Left ventricle myocardium superior (tissue), 1 donor: ENCODE measurements around the gene MRPL58. TPM values are rescaled to one million over a fixed set of nuclear protein-coding genes. Genes with fewer than 3 reads are reported as not detected.
"Not testable (repeated sequence)": the region's sequence is repeated elsewhere in the genome, so short reads cannot be mapped to it uniquely, and the experiment has no call there.

Experiments used
- ATAC-seq: fragments of 200-7000 bp; cut with Tn5 transposase; one replicate; pipeline ENCODE4 v1.9.1; 2020; ENCODE audit warnings: mild to moderate bottlenecking, moderate library complexity
- DNase-seq: peaks from one replicate; pipeline ENCODE4 v3.0.0-alpha.2; 2020
- intact Hi-C: fragments of 100-400 bp; cut with micrococcal nuclease; formaldehyde crosslinking; loops from one replicate; pipeline ENCODE4 v1.11.0; 2022
- long read RNA-seq: library from polyadenylated mRNA; unstranded; transcript quantifications from one replicate; pipeline ENCODE4 v2.0.0, GENCODE V29; 2021
- total RNA-seq: library from RNA; stranded (reverse); fragmentation: NEBNext Ultra II Directional; extraction: Animal tissue kit (Norgen Biotek cat#: 25700); gene quantifications from one replicate; pipeline ENCODE4 v1.2.1, GENCODE V29; 2021
- donor health status: DM: no; HTN: yes; CAD: no; lungs with severe emphysema.

MRPL58 gene
- 51.5 TPM for total RNA-seq
- long read RNA-seq, transcript MRPL58-201 (6 exons, 890 nt) = major isoform, 18 of 24 reads
- long read RNA-seq, partial matches to known transcripts = 0 of 24 reads
- long read RNA-seq, other reads (novel, unspliced or antisense) = 4 of 24 reads

DNA sequence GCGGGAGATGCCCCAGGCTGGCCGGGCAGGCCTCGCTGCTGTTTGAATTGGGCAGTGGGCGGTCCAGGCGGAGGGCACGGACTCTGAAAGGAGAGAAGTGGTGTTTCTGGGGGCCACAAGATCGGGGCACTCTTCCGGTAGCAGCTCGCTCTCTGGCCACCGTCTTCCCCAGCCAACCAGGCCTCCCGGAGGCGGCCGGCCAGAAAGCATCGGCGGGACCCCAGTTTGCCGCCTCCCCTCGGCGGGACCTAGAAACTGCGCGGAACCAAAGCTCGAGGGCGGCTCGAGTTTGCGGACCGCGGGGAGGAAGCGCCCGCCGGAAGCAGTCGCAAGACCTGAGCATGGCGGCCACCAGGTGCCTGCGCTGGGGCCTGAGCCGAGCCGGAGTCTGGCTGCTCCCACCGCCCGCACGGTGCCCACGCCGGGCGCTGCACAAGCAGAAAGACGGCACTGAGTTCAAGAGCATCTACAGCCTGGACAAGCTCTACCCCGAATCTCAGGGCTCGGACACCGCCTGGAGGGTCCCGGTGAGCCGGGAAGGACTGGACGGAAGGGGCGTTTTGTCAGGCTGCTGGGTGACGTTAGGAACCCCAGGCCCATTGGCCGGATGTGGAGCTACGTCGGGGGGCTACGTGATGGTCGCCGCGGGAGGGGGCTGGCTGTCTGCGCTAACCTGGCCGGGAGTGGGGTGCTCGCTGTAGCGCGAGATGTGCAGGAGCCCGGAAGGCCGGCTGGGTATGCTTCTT is at the start of gene MRPL58:
Gene MRPL58, plus strand, starts transcription at position 325 of the 746 bp plus-strand sequence. Its CDS starts 17 bp downstream, at position 342.
- DNase-seq (peak; percentile 90), ATAC-seq (peak; percentile 92)
- intact Hi-C loops = no loop called here

DNA sequence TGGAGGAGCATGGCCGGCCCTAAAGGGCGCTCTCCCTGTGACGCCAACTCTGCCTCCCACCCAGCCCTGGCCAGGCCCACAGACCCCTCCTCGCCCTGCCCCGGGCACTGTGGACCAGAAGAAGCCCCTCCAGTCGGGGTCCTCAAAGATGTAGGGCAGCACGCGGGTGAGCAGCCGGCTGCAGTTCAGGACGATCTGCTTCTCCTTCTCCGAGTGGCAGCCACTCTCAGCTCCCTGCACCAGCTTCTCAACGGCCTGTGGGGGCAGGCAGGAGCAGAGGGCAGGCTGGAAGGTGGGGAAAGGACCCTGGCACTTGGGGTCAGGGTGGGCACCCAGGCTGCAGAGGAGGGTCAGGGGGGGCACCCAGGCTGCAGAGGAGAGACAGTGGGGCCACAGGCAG is 48.8 kb upstream of the MRPL58 start:
- no peak for ATAC-seq
- intact Hi-C loops = no loop called here
- DNase-seq = no peak

GRCh38 chr17:74964246-74964761 is 48.2 kb upstream of the MRPL58 start:
- intact Hi-C loops = no loop called here
- ATAC-seq = no peak
- DNase-seq = no peak

- DNase-seq = no peak
- intact Hi-C loops = no loop called here
- no peak for ATAC-seq
These were observed 47.4 kb upstream of the MRPL58 start for GRCh38 chr17:74964988-74965622.

- intact Hi-C loops = no loop called here
- ATAC-seq (no peak), DNase-seq (no peak)
These were observed 44.1 kb upstream of the MRPL58 start for GRCh38 chr17:74968361-74968780.

DNA sequence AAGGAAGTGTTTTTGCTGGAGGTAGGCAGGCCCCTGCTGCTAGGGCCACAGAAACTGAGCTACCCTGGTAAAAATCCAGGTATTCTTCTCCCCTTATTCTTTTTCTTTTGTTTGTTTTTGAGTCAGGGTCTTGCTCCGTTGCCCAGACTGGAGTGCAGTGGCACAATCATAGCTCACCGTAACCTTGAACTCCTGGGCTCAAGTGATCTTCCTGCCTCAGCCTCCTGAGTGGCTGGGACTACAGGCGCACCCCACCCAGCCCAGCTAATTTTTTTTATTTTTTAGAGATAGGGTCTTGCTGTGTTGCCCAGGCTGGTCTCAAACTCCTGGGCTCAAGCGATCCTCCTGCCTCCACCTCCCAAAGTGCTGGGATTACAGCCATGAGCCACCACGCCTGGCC is 43.0 kb upstream of the MRPL58 start:
- DNase-seq, ATAC-seq, intact Hi-C loops: not testable (repeated sequence)

DNA sequence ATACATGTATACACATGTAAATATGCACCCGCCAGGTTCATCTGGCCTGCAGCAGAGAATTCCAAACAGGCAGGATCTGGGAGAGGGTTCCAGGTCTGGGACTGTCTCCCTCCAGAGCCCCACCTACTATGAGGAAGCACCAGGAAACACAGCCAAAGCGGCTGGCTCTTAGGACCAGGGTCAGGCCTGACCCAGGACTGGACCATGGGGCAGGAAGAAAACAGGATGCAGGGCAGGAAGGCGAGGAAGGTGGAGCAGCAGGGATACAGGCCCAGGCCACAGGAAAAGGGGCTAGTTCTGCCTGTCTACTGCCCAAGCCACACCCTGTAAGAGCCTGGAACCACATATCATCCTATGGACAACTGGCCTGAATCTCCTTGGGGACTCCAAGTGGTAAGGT is 42.1 kb upstream of the MRPL58 start:
- peak; percentile 58 for ATAC-seq
- peak; percentile 51 for DNase-seq
- intact Hi-C loops = no loop called here

DNA sequence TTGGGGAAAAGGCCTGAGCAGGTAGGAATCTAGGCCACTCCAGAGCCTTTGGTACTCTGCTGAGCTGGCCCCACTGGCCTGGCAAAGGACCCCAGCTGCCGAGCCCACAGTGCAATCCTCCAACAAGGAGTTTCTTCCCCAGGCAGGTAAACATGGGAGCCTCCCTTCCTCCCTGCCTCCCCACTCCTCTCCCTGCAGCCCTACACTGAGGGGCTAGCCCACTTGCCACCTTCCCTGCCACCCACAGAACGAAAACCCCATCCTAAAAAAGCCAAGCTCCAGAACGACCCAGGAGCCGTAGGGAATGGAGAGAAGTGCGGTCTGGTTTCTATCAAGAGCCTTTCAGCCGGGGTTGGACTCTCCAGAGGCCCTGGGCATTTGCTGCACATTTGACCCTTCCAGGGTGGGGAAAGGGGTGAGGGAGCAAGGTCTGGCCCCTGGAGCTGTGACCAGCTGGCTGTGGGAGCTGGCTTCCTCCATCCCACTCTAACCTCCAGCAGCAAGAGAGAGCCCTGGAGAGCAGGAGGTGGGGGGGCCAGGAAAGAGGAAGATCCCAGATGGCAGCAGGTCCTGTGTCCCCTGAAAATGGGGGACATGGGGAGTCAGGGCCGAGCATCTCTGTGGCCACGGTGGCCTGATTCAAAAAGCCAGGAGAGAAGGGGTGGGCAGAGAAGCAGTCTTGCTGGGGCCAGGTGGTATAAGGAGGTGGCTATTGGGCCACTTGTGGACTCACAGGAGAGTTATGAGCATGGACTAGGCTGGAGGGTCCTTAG is 41.2 kb upstream of the MRPL58 start:
- no peak for DNase-seq
- no peak for ATAC-seq
- intact Hi-C loops = no loop called here

- DNase-seq (no peak), ATAC-seq (peak; percentile 13)
- intact Hi-C loops = no loop called here
These were observed 40.7 kb upstream of the MRPL58 start for GRCh38 chr17:74971842-74972106.

DNA sequence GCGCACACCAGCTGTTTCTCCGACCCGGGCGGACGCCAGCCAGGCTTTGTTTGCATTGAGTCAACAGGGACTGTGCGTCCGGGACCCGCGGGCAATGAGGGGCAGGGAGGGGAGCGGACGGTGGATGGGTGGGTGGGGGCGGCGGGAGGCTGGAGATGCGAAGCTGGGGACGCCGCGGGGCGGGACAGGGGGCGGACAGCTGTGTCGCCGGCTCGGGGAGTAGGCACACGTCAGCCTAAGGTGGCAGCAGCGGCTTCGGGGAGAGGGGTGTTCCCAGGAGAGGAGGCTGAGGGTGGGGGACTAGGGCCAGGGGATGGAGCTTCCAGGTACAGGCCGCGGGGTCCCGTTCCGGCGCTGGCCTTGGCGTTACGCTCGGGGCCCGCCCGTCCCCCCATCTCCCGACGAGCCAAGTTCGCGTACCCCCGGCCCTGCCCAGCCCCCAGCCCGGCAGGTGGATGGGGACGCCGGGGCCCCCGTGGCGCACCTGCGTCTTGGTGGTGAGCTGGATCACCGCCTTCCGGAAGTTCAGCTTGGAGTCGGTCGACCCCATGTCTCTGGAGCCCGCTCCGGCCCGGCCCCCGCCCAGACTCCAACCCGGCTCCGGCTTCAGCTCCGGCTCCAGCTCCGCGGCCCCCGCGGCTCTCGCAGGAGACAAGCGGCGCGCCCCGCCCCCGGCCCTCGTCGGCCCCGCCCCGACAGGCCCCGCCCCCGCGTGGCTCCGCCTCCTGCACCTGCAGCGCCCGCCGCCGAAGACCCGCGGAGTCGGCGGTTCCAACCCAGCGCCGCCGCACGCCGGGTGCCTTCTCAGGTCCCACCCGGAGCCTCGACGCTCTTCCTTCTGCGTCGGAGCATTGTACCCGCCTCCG is 40.1 kb upstream of the MRPL58 start, which contains the start of gene HID1:
Gene HID1, minus strand, starts transcription at position 653 of the 866 bp plus-strand sequence. Its CDS starts 103 bp downstream, at position 550.
- ATAC-seq = peak; percentile 87
- peak; percentile 78 for DNase-seq
- intact Hi-C loops = no loop called here

DNA sequence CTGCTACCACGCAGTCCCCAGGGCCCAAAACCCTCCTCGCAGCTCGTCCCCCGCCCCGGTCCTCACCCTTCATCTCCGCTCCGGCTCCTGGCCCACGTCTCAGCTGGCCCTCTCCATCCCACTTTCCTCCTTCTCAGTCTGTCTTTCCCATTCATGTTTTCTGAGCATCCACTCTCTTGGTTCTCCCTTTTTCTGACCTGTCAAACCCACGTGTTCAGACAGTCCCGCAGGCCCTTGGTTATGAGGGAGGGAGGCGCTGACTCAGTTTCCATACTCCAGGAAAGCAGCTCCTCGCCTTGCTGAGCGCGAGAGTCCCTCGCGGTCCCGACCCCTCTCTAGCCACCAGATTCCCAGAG is 39.5 kb upstream of the MRPL58 start:
- DNase-seq (no peak), ATAC-seq (no peak)
- intact Hi-C loops = no loop called here

DNA sequence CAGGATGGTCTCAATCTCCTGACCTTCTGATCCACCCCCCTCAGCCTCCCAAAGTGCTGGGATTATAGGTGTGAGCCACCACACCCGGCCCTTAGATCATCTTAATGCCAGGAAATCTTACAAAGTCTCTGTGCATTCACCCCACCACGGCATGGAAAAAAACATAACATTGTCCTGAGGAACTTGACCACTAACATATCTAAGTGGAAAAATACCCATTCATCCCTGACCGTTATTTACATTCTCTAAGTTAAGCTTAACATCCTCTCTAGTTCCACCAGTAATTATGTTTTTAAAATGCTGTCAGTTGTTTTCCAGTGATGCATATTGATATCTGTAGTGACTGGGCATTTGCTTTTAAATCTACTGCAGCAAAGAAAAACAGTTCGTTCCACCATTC is 36.5 kb upstream of the MRPL58 start:
- intact Hi-C loops = no loop called here
- DNase-seq (no peak), ATAC-seq (no peak)

- ATAC-seq = no peak
- intact Hi-C loops = no loop called here
- no peak for DNase-seq
These were observed 34.7 kb upstream of the MRPL58 start for GRCh38 chr17:74977802-74978201.

DNA sequence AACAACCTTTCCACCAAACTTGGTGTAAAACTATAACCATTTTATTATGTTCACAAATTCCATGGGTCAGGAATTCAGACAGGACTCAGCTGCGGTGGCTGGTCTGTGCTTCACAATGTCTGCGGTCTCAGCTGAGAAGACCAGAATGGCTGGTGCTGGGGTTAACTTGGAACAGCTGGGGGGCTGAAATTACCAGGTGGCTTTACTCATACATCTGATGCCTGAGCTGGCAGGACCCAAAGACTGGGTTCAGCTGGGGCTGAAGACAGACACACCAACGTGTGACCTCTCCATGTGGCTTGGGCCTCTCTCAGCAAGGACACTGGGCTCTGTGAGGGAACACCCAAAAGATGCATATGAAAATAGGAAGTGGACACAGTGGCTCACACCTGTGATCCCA is 34.2 kb upstream of the MRPL58 start:
- DNase-seq = no peak
- intact Hi-C loops = no loop called here
- ATAC-seq = no peak

- intact Hi-C loops = no loop called here
- no peak for ATAC-seq
These were observed 32.9 kb upstream of the MRPL58 start for GRCh38 chr17:74979408-74980146.

GRCh38 chr17:74981318-74981978 is 31.0 kb upstream of the MRPL58 start:
- intact Hi-C loops = no loop called here
- no peak for ATAC-seq
- no peak for DNase-seq

More at GRCh38 chr17:74979408-74980146, 32.9 kb upstream of the MRPL58 start:
- no peak for DNase-seq

- peak; percentile 88 for DNase-seq
- peak; percentile 96 for ATAC-seq
- intact Hi-C loops = no loop called here
These were observed 30.3 kb upstream of the MRPL58 start for GRCh38 chr17:74981979-74982662.
